Keratinocyte (primary cell): ENCODE data around the gene PGA4.
"Not testable (repeated sequence)": the region's sequence is repeated elsewhere in the genome, so short reads cannot be mapped to it uniquely, and the experiment has no call there.

Source experiments
- CTCF ChIP-seq, 3 experiments: IDR thresholded peaks in 1 of 3; conservative IDR thresholded peaks in 1 of 3; optimal IDR thresholded peaks in 1 of 3; 2 replicates in 2 of 3; 3 replicates in 1 of 3; pipeline versions ENCODE3 to v1.5.1; 2011; ENCODE audit warnings: low read length in 3 of 3, mild to moderate bottlenecking in 3 of 3, moderate library complexity in 2 of 3, control low read depth in 1 of 3, inconsistent platforms in 1 of 3; ENCODE audit not compliant: insufficient read depth in 2 of 3; ENCODE audit errors: extremely low read depth in 1 of 3
- EZH2 ChIP-seq: IDR thresholded peaks from one replicate; pipeline ENCODE4 v1.6.1; 2012; ENCODE audit warnings: inconsistent platforms, mild to moderate bottlenecking, low read length, moderate library complexity

- not testable (repeated sequence) for TF ChIP-seq EZH2; CTCF (optimal IDR thresholded peaks at IDR 0.05 in 1 of 3, IDR thresholded peaks at IDR 0.05 in 1 of 3, conservative IDR thresholded peaks at IDR 0.05 in 1 of 3; ENCODE audit: extremely low read depth in 1 of 3, insufficient read depth in 2 of 3, low read length in 3 of 3)
Observed at GRCh38 chr11:61219016-61219415, 3.1 kb upstream of the PGA4 start.
